ENCODE measurements around the gene DYRK2. TPM values are rescaled to one million over a fixed set of nuclear protein-coding genes. Genes with fewer than 3 reads are reported as not detected.

DYRK2 gene
- total RNA-seq, 1 donor from 2014 or later, result 16.2 TPM

DNA sequence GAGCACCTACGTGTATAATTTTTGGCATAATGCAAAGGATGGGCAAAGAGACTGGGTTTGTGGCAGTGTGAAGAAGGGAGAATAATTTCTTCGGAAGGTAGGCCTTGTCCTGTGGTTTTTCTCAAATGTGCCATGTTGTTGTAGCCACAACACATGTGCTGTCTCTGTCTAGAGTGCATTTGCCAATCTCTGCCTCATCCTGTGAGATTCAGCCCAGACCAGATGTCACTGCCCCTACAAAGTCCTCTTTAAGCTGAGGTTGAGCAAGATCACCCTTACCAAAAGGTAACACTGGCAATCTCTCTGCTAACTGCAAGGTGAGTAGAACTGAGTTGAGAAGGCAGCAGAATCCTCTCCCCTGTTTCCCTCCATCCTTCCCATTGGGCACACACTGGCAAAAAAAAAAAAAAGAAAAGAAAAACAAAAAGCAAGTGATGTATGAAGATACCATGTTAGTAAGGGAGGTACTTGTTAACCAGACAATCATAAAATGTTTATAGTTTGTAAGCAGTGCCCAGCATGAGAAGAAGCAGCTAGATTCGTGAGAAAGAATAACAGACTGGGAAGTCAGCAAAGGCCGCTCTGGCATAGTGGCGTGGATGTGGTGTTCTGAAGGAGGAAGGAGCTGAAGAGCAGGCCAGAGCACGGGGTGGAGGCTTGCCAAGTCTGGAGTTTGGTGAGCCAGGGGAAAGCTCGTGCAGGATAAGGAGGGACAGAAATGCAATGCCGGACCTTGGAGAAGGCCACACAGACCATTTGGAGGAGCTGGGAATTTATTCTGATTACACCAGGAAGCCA lies 18.9 kb downstream of the DYRK2 start:
- Histone ChIP-seq H3K36me3 (no peaks in the 10 kb centered on the region), H3K27me3 (no peaks in the 10 kb centered on the region), H3K4me3 (no peak overlapping the region), H3K4me1 (peaks cover 14% of the 10 kb centered on the region), H3K27ac (no peak overlapping the region), H3K9me3 (no peaks in the 10 kb centered on the region)
- intact Hi-C loops (cut with DNase I), result no loop called here
- TF ChIP-seq POLR2AphosphoS5 (IDR thresholded peaks at IDR 0.05; ENCODE audit: insufficient read depth in 1 of 2, low read depth in 1 of 2) (no peak), POLR2A (IDR thresholded peaks at IDR 0.05) (no peak)
- TF ChIP-seq, protein P1, sequence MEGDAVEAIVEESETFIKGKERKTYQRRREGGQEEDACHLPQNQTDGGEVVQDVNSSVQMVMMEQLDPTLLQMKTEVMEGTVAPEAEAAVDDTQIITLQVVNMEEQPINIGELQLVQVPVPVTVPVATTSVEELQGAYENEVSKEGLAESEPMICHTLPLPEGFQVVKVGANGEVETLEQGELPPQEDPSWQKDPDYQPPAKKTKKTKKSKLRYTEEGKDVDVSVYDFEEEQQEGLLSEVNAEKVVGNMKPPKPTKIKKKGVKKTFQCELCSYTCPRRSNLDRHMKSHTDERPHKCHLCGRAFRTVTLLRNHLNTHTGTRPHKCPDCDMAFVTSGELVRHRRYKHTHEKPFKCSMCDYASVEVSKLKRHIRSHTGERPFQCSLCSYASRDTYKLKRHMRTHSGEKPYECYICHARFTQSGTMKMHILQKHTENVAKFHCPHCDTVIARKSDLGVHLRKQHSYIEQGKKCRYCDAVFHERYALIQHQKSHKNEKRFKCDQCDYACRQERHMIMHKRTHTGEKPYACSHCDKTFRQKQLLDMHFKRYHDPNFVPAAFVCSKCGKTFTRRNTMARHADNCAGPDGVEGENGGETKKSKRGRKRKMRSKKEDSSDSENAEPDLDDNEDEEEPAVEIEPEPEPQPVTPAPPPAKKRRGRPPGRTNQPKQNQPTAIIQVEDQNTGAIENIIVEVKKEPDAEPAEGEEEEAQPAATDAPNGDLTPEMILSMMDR (IDR thresholded peaks at IDR 0.05), result no peak
- DNase-seq (ENCODE audit: extremely low spot score in 2 of 2), result no peak

DNA sequence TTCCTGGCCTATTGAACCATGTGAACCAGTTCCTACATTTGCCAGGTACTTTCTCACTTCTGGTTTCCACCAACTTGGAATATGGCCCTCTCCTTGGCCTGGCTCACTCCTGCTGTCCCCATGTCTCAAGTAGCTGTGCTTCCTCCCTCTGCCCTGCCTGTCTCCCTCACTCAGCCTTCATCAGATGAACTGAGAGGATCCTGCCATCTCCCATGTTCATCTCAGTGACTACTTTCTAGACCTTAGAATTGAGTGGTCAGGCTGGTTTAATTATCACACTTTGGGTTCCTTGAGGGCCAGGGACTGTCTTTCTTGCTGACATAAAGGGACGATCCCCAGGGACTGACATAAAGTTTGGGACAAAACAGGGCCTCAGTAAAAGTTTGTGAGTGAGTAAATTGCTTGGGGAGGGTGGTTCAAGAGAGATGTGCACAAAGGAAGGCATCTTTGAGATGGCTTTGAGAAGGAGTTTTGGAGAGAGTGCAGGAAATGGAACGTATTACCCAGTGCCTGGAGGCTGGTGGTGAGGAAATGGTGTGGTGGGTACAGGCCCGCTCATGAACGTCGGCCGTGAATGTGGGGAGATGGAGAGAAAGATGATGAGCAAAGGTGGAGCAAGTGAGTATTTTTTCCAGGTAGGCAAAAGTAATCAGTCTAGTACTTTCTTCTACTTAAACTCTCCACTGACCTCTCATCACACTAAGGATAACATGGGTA lies 20.8 kb downstream of the DYRK2 start:
- Histone ChIP-seq H3K27me3 (no peaks in the 10 kb centered on the region), H3K4me1 (peaks cover 8% of the 10 kb centered on the region), H3K9me3 (no peaks in the 10 kb centered on the region), H3K27ac (no peak overlapping the region), H3K4me3 (no peak overlapping the region), H3K36me3 (no peaks in the 10 kb centered on the region)
- intact Hi-C loops (cut with DNase I), result no loop called here
- no peak for DNase-seq (ENCODE audit: extremely low spot score in 2 of 2)
- TF ChIP-seq POLR2AphosphoS5 (IDR thresholded peaks at IDR 0.05; ENCODE audit: insufficient read depth in 1 of 2, low read depth in 1 of 2) (no peak), POLR2A (IDR thresholded peaks at IDR 0.05) (no peak)
- TF ChIP-seq, protein P1 (IDR thresholded peaks at IDR 0.05), result no peak

GRCh38 chr12:67669934-67670631 lies 21.5 kb downstream of the DYRK2 start:
- H3K27ac ChIP-seq, result no peak overlapping the region
- TF ChIP-seq POLR2AphosphoS5 (IDR thresholded peaks at IDR 0.05; ENCODE audit: insufficient read depth in 1 of 2, low read depth in 1 of 2) (no peak), POLR2A (IDR thresholded peaks at IDR 0.05) (no peak)
- TF ChIP-seq, protein P1 (IDR thresholded peaks at IDR 0.05), result no peak
- peaks cover 8% of the 10 kb centered on the region for H3K4me1 ChIP-seq
- intact Hi-C loops (cut with DNase I), result no loop called here
- no peaks in the 10 kb centered on the region for H3K27me3 ChIP-seq
- DNase-seq (ENCODE audit: extremely low spot score in 2 of 2), result no peak
- H3K9me3 ChIP-seq, result no peaks in the 10 kb centered on the region
- no peak overlapping the region for H3K4me3 ChIP-seq
- H3K36me3 ChIP-seq, result no peaks in the 10 kb centered on the region

GRCh38 chr12:67671419-67671818 lies 22.9 kb downstream of the DYRK2 start:
- Histone ChIP-seq H3K27ac (no peak overlapping the region), H3K36me3 (no peaks in the 10 kb centered on the region), H3K4me1 (peaks cover 8% of the 10 kb centered on the region), H3K9me3 (no peaks in the 10 kb centered on the region), H3K27me3 (no peaks in the 10 kb centered on the region), H3K4me3 (no peak overlapping the region)
- no peak for DNase-seq (ENCODE audit: extremely low spot score in 2 of 2)
- intact Hi-C loops (cut with DNase I), result no loop called here
- TF ChIP-seq, protein P1 (IDR thresholded peaks at IDR 0.05), result no peak
- TF ChIP-seq POLR2A (IDR thresholded peaks at IDR 0.05) (no peak), POLR2AphosphoS5 (IDR thresholded peaks at IDR 0.05; ENCODE audit: insufficient read depth in 1 of 2, low read depth in 1 of 2) (no peak)
